GM21526 (cell line): ENCODE measurements around the gene GABRB1.
"Not testable (repeated sequence)": the region's sequence is repeated elsewhere in the genome, so short reads cannot be mapped to it uniquely, and the experiment has no call there.

Experiments
- ATAC-seq: cut with Tn5 transposase; IDR thresholded peaks from one replicate; pipeline ENCODE4 v1.9.1; 2021; ENCODE audit warnings: moderate library complexity; ENCODE audit not compliant: unreplicated experiment, low FRiP score

The GABRB1 gene

GRCh38 chr4:47271291-47271690 lies 239.9 kb downstream of the GABRB1 start:
- no peak for ATAC-seq

DNA sequence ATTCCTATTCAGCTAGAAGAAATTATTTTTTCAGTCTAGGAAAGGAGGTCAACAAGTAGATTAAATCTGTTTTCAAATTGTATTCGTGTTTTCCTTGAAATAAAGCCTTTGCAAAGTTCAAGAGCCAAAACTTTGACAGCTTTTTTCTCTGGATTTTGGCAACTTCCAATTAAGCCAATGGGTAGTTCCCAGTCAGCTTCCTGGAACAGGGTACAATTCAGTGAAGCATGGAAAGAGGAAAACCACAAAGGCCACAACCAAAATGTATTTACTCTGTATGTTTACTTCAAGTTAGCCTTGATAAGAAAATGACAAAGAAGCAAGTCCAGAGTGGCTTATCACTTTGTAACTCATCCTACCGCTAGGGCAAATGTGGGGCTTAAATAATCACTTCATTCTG lies 243.5 kb downstream of the GABRB1 start:
- ATAC-seq, result no peak

DNA sequence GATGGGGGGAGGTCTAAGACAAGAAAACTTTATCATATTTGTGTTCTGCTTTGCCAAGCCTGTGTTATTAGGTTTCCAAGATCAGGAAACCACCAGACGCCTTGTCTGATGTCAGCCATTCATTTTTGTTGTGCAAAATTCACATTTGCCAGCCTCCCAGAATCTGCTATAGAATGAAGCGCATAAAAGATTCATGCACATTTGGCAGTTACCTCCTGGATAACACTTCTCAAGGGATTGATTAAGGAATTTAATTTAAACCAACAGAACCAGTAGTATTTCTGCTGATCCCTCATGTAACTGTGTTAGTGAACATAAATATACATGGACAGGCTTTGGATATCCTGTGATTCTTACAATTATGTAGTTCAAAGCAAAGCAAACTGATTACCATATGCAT lies 244.2 kb downstream of the GABRB1 start:
- no peak for ATAC-seq

GRCh38 chr4:47278631-47279030 lies 247.3 kb downstream of the GABRB1 start:
- no peak for ATAC-seq

DNA sequence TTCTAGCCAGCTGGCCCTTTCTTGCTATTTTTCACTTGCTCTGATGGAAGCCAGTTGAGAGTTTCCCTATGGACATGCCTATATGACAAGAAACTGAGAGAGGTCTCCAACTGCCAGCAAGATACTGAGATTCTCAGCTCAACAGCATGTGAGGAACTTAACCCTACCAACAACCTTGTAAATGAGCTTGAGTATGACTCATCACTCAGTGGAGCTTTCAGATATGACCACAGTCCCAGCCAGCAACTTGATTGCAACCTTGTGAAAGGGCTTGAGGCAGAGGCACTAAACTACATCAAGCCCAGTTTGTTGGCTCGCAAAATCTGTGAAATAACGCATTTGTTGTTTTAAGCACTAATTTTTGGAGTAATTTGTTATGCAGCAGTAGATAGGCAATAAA lies 256.4 kb downstream of the GABRB1 start:
- ATAC-seq, result peak; percentile 59

- ATAC-seq, result no peak
These were observed 258.4 kb downstream of the GABRB1 start for GRCh38 chr4:47289805-47290204.

DNA sequence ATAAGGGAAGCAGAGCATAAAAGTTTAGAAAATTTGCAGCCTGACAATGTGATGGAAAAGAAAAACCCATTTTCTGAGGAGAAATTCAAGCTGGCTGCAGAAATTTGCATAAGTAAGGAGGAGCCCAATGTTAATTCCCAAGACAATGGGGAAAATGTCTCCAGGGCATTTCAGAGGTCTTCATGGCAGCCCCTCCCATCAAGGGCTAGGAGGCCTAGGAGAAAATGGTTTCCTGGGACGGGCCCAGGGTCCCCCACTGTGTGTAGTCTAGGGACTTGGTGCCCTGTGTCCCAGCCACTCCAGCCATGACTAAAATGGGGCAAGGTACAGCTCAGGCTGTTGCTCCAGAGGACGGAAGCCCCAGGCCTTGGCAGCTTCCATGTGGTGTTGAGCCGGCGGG lies 259.5 kb downstream of the GABRB1 start:
- not testable (repeated sequence) for ATAC-seq

DNA sequence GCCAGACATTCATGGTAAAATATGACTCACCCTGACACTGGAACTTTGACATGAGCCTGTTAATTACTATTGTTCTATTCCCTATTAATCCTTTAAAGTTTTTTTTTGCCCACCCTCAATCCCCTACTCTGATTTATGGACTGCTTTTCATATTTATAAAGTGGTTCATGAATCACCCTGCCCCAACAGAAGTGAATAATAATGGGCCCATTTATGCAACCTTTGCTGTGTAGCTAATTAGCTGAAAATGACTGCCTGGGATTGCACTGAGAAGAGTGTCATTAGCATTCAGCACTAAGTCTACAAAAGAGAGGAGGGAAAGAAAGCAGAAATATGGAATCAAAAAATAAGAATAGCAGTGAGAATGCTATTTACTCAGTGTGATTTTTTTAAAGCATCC lies 277.8 kb downstream of the GABRB1 start:
- no peak for ATAC-seq

DNA sequence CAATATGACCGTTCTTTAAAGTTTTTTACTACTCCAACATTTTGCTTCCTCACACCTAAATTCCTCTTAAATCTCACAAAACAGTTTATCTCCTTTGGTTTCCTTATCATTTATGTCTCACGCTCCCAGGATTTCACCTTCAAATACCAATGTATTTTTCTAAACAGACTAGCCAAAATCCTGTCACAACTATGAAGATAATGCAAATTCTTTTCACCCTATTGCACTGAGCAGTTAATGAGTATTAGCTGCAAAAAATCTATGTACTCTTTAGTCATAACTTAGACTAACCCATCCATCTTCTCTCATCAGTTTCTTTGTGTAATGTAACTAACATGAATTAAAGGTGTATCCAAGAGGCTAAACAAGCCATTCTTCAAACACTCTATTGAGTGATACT lies 280.8 kb downstream of the GABRB1 start:
- ATAC-seq, result no peak

DNA sequence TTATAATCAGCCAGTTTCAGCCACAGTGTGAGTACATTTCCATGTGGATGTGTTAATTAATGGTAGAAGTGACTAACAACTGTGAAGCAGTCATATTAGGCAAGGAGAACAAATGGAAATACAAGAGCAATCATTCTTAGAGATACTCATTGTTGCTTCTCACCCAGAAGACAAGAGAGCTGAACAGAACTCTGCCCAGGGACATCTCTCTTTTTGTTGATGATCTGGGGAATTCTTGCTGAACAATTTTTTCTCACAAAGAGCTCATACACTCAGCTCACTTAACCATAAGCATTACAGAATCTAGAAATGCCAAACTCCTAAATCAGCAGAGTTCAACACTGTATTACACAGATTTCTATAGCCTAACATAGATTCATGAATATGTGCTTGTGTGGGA lies 282.0 kb downstream of the GABRB1 start:
- ATAC-seq, result no peak

DNA sequence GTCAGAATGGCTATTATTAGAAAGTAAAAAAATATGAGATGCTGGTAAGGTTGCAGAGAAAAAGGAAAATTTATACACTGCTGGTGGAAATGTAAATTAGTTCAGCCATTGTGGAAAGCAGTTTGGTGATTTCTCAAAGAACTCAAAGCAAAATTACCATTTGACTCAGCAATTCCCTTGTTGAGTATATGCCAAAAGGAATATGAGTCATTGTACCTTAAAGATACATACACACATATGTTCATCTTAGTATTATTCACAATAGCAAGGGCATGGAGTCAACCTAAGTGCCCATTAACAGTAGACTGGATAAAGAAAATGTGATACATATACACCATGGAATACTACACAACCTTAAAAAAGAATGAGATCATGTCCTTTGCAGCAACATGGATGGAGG lies 284.0 kb downstream of the GABRB1 start:
- no peak for ATAC-seq

DNA sequence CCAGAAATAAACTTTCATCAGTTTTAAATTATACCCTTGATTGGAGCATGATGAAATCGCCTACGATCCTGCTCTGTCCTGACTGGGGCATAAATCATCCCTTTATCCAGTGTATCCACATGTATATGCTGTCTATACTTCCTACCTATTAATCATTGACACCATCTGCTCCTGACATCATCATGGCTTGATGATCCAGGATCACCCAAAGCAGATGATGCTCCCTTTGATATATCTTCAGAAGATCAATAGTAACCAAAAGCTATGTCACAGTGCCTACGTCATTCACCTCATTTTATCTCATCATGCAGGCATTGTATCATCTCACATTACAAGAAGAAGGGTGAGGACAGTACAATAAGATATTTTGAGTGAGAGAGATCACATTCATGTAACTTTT lies 294.7 kb downstream of the GABRB1 start:
- no peak for ATAC-seq

DNA sequence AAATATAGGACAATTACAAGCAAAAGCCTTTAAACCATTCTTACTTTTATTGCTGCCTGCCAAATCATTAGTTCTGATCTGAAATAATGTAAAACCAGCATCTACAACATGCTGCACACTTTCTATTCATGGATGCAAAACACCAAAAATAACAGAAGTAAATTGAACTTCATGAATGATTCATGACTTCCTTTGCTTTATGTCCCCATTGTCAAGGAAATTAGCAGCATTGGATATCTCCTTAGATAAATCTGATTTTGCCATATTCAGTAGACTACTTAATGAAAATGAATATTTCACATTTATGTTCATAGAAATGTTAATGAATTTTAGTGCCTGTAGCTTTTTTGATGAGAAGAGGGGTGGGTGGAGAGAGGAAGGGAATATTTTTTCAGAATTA lies 299.5 kb downstream of the GABRB1 start:
- no peak for ATAC-seq

DNA sequence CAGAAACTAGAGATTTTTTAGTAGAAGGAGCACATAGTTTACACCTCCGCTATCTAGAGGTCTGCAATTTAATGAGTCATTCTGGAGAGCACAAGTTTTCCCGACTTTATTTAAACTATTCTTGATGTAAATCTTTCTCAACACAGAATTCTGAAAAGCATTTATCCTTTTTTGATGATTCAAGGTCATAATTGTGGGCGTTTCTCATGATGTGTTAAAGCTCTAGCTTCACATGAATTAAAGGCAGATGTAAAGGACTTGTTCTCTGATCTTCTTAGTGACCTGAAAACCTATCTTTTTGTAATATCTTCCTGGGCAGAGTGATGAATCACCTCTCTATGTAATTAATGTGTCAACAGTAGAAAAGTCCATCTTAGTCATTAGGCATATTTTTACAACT lies 303.3 kb downstream of the GABRB1 start:
- ATAC-seq, result no peak

GRCh38 chr4:47337893-47338292 lies 306.5 kb downstream of the GABRB1 start:
- ATAC-seq, result no peak

- ATAC-seq, result no peak
These were observed 309.5 kb downstream of the GABRB1 start for GRCh38 chr4:47340914-47341313.

GRCh38 chr4:47342796-47343195 lies 311.4 kb downstream of the GABRB1 start:
- no peak for ATAC-seq

- ATAC-seq, result no peak
These were observed 318.0 kb downstream of the GABRB1 start for GRCh38 chr4:47349326-47349725.

DNA sequence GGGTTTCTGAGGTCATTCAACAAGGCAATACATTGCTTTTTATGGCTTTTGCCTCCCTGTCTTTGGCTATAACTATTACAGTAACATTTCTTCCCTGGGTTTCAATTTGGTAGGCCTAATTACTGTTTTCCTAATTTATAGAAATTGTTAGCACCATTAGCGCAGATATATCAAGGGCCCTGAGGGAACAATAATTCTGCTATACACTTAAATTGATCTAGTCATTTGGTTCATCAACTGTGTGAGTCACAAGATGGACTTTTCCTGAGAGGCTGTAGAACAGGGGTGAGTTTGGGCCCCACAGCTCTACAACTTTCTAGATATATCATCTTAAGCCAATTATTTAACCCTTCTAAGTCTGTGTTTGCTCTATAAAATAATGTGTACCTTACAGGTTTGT lies 324.2 kb downstream of the GABRB1 start:
- ATAC-seq, result no peak

DNA sequence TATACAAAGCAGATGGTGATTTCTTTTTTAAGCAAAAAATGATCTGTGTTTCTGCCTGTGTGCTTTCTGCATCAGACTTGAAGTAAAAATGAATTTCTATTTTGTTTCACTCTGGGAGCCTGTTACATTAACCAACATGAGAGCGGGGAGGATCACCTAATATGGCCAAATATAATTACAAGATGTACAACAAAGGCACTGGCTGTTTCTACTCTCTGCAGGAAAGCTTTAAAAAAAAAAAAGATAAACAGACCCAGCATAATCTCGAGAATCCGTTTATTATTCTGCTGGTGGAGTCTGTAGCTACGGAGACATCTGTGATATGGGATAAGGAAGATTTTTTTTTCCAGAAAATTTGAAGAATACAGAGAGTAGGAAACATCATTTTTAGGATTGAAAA lies 328.5 kb downstream of the GABRB1 start:
- ATAC-seq, result no peak

DNA sequence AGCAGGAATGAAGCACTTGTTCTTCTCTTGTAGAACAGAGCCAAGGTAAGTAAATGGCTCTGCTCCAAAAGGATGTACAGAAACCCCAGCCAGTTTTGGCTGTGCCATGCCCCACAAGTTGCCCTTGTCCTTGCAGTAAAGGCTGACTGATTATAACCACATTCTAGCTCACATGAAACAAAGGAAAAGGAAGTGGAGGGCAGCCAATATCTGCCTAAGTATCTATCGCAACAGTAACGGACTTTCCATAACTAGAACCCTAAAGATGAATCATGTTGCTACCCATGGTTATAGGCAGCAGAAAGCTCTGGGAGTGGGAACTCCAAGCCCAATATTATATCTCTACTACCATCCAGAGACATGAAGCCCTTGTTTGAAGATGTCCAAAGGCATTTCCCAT lies 336.4 kb downstream of the GABRB1 start:
- ATAC-seq, result no peak

DNA sequence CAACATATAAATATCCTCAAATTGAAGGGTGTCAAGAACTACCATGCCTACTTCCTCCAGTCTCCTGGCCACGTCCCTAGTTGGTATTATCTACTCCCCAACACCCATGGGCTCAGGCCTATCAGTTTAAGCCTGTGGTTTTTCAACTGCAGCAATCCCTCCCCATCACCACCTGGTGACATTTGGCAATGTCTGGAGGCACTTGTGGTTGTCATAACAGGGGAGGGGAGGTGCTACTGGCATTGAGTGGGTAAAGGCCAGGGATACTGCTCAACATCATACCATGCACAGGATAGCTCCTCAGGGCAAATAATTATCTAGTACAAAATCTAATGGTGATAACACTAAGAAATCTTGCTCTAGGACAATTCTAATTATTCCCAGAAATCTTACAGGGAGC lies 336.8 kb downstream of the GABRB1 start:
- no peak for ATAC-seq

DNA sequence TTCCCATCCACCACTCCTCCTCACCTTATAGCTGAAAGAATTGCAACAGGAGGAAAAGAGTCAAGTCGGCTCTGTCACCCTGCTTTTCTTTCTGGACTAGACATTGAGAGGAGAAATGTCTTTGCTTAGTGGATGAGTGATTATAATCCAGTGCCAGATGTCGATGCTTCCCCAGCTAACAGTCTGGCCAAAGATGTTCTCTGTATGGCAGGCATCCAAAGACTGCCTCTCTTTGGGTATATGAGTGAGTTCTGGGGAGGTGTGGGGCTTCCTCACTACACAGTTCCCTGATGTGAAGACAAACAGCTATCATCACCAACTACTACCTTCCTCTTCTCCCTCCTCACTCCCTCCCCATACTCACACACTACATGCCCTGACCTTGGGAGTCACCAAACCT lies 341.2 kb downstream of the GABRB1 start:
- ATAC-seq, result no peak

DNA sequence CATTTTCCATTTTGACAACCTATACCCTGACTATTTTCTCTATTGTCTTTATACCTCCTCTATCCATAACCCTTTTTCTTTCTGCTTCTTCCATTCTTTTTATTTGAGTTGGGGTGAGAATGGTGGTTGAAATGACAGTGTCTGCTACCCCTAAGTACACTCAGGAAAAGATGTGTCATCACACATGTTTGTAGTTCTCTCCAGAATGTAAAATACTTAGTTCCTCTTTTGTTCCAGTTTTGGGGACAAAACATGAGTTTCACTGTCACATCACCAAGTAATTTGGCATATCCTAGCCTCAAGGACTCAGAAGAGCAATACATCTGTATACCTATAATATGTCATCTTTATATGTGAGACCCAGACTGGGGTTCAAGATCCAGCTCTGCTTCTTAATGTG lies 341.8 kb downstream of the GABRB1 start:
- no peak for ATAC-seq
